B cell (primary cell): Measurements from ENCODE around the gene RGPD6. TPM values are rescaled to one million over a fixed set of nuclear protein-coding genes. Genes with fewer than 3 reads are reported as not detected.
A peak's percentile ranks its signal among the peaks of the same experiment; 100 is the strongest.
"Not testable (repeated sequence)": the region's sequence is repeated elsewhere in the genome, so short reads cannot be mapped to it uniquely, and the experiment has no call there.

ENCODE experiments used
- ATAC-seq: fragments of 200-7000 bp; cut with Tn5 transposase; one replicate; pipeline ENCODE4 v1.10.0; 2021; ENCODE audit warnings: low read depth, mild to moderate bottlenecking, moderate number of reproducible peaks, moderate library complexity
- CTCF ChIA-PET: fragments of 350-600 bp; sonication (Branson Sonifier 250); formaldehyde crosslinking; loops from one replicate; lab custom pipeline; 2021; ENCODE audit warnings: antibody characterized with exemption, inconsistent platforms; lab: Charles Lee
- POLR2A ChIA-PET: fragments of 350-600 bp; sonication (Branson Sonifier 250); formaldehyde crosslinking; loops from one replicate; lab custom pipeline; 2021; ENCODE audit warnings: antibody characterized with exemption; lab: Charles Lee
- DNase-seq: peaks from one replicate; pipeline ENCODE4 v3.0.0; 2013
- H2AFZ ChIP-seq: 2 replicates; pipeline ENCODE4 v1.6.1; 2012; ENCODE audit warnings: mild to moderate bottlenecking, low read depth, low read length; ENCODE audit not compliant: insufficient read depth, poor library complexity, severe bottlenecking
- H3K27ac ChIP-seq, 2 donors: 1 replicate in 1 of 2; 2 replicates in 1 of 2; pipeline ENCODE4 v1.5.1; 2012 to 2013; ENCODE audit warnings: low read length in 2 of 2, mild to moderate bottlenecking in 2 of 2, moderate library complexity in 1 of 2
- H3K27me3 ChIP-seq, 4 experiments: fragments of 200-600 bp in 1 of 4; sonication (generic) in 1 of 4; replicated peaks in 1 of 4; 1 replicate in 2 of 4; 2 replicates in 2 of 4; pipeline versions ENCODE4 v1.6.1 to v1.7.0; 2013 to 2016; ENCODE audit warnings: low read length in 3 of 4, mild to moderate bottlenecking in 2 of 4, mixed read lengths in 1 of 4, moderate library complexity in 1 of 4; ENCODE audit not compliant: insufficient read depth in 4 of 4, control insufficient read depth in 3 of 4; ENCODE audit errors: control extremely low read depth in 1 of 4
- H3K36me3 ChIP-seq, 2 experiments: replicated peaks in 1 of 2; 1 replicate in 1 of 2; 2 replicates in 1 of 2; pipeline versions ENCODE4 v1.6.1 to v1.7.1; 2013; ENCODE audit warnings: low read length in 1 of 2; ENCODE audit not compliant: insufficient read depth in 2 of 2, control insufficient read depth in 1 of 2; ENCODE audit errors: control extremely low read depth in 1 of 2, extremely low read depth in 1 of 2
- H3K4me1 ChIP-seq, 2 donors: fragments of 200-600 bp in 1 of 2; sonication (generic) in 1 of 2; 1 replicate in 1 of 2; 2 replicates in 1 of 2; pipeline versions ENCODE4 v1.5.1 to v1.6.1; 2013 to 2017; ENCODE audit warnings: low read length in 2 of 2; ENCODE audit not compliant: control insufficient read depth in 2 of 2, insufficient read depth in 2 of 2
- H3K4me2 ChIP-seq: replicated peaks from 2 replicates; pipeline ENCODE3; 2012; ENCODE audit warnings: mild to moderate bottlenecking, low read depth, low read length; ENCODE audit not compliant: poor library complexity, severe bottlenecking
- H3K4me3 ChIP-seq, 5 experiments: fragments of 200-600 bp in 1 of 5; sonication (generic) in 1 of 5; 1 replicate in 3 of 5; 2 replicates in 2 of 5; pipeline versions ENCODE4 v1.5.1 to v1.7.0; 2011 to 2016; ENCODE audit warnings: low read length in 4 of 5, mild to moderate bottlenecking in 4 of 5, low read depth in 2 of 5, control low read depth in 1 of 5, moderate library complexity in 1 of 5; ENCODE audit not compliant: insufficient read depth in 1 of 5; ENCODE audit errors: control extremely low read depth in 1 of 5, extremely low read depth in 1 of 5
- H3K79me2 ChIP-seq: fragments of 200-600 bp; sonication (generic); one replicate; pipeline ENCODE4 v1.6.0; 2016; ENCODE audit warnings: low read length; ENCODE audit not compliant: control insufficient read depth, insufficient read depth
- H3K9ac ChIP-seq: fragments of 200-600 bp; sonication (generic); 2 replicates; pipeline ENCODE4 v1.6.1; 2017; ENCODE audit warnings: mild to moderate bottlenecking, low read length, moderate library complexity
- H3K9me3 ChIP-seq, 3 donors: one replicate each; pipeline versions ENCODE4 v1.6.1 to v1.7.1; 2013; ENCODE audit warnings: low read length in 2 of 3; ENCODE audit not compliant: control insufficient read depth in 2 of 3, insufficient read depth in 1 of 3; ENCODE audit errors: control extremely low read depth in 1 of 3
- H4K20me1 ChIP-seq: 2 replicates; pipeline ENCODE4 v1.6.0; 2012; ENCODE audit warnings: mild to moderate bottlenecking, low read length; ENCODE audit not compliant: insufficient read depth, control insufficient read depth, poor library complexity, severe bottlenecking
- H3K27ac Mint-ChIP-seq: one replicate; pipeline ENCODE4 v1.8.0; 2021; ENCODE audit warnings: mixed read lengths
- H3K27me3 Mint-ChIP-seq: one replicate; pipeline ENCODE4 v1.8.0; 2021; ENCODE audit warnings: mixed read lengths
- H3K4me1 Mint-ChIP-seq: one replicate; pipeline ENCODE4 v1.8.0; 2021; ENCODE audit warnings: mixed read lengths
- H3K4me3 Mint-ChIP-seq: one replicate; pipeline ENCODE4 v1.8.0; 2021; ENCODE audit warnings: mixed read lengths
- H3K9me3 Mint-ChIP-seq: one replicate; pipeline ENCODE4 v1.8.0; 2022; ENCODE audit warnings: mixed read lengths; ENCODE audit not compliant: insufficient read depth
- whole genome bisulfite sequencing: methylation state at CpG from one replicate; pipeline ENCODE4 v1.1.5; 2013; ENCODE audit warnings: missing lambda C conversion rate; ENCODE audit not compliant: insufficient coverage; 5-methylcytosine and 5-hydroxymethylcytosine counted together
- intact Hi-C: fragments of 100-400 bp; cut with micrococcal nuclease; formaldehyde crosslinking; loops from one replicate; pipeline ENCODE4 v1.10.0; 2022
- polyA plus RNA-seq: library from polyadenylated mRNA; depleted of rRNA; stranded (reverse); fragments of >200 nt; gene quantifications from 2 replicates; pipeline ENCODE4 v1.2.3, GENCODE V29; 2012
- total RNA-seq, 2 donors: library from RNA; stranded (reverse); fragments of 120-200 nt in 1 of 2; gene quantifications; 1 replicate in 1 of 2; 2 replicates in 1 of 2; pipeline versions ENCODE4 v1.2.3 to v1.2.4, GENCODE V29; 2013 to 2022

RGPD6 gene
- total and polyA plus RNA-seq, 2 donors (not counting 1 experiment from before 2014, with no cell fraction given), result 5.1 to 79.5 TPM

GRCh38 chr2:110610613-110611250 lies 33.7 kb upstream of the RGPD6 start:
- H3K27ac Mint-ChIP-seq, H3K4me2 ChIP-seq, H3K79me2 ChIP-seq, CTCF ChIA-PET, H3K4me1 ChIP-seq, H3K4me3 ChIP-seq, H3K36me3 ChIP-seq, H3K27me3 ChIP-seq, POLR2A ChIA-PET, H3K9me3 ChIP-seq, H3K27me3 Mint-ChIP-seq, H2AFZ ChIP-seq, H3K27ac ChIP-seq, H3K4me3 Mint-ChIP-seq, H3K9ac ChIP-seq, H3K4me1 Mint-ChIP-seq, intact Hi-C loops, H3K9me3 Mint-ChIP-seq, H4K20me1 ChIP-seq: not testable (repeated sequence)
- ATAC-seq (peak; percentile 67), DNase-seq (peak; percentile 12)
- no CpG with 5 or more reads among the region's 94 CpGs for WGBS

GRCh38 chr2:110609843-110610612 lies 33.0 kb upstream of the RGPD6 start:
- H3K27me3 ChIP-seq, H3K4me3 Mint-ChIP-seq, H3K9me3 ChIP-seq, H3K9me3 Mint-ChIP-seq, DNase-seq, H3K36me3 ChIP-seq, H2AFZ ChIP-seq, H3K4me1 ChIP-seq, intact Hi-C loops, CTCF ChIA-PET, H3K27me3 Mint-ChIP-seq, H3K9ac ChIP-seq, H3K4me3 ChIP-seq, H3K27ac ChIP-seq, H3K4me1 Mint-ChIP-seq, H3K27ac Mint-ChIP-seq, H4K20me1 ChIP-seq, POLR2A ChIA-PET, H3K79me2 ChIP-seq, H3K4me2 ChIP-seq: not testable (repeated sequence)
- peak; percentile 55 for ATAC-seq
- no CpG with 5 or more reads among the region's 45 CpGs for WGBS

GRCh38 chr2:110608788-110609502 lies 31.9 kb upstream of the RGPD6 start:
- H3K4me1 ChIP-seq, H3K9me3 ChIP-seq, DNase-seq, H3K36me3 ChIP-seq, H3K27me3 Mint-ChIP-seq, CTCF ChIA-PET, H3K27me3 ChIP-seq, H4K20me1 ChIP-seq, H3K4me1 Mint-ChIP-seq, H3K4me3 Mint-ChIP-seq, intact Hi-C loops, H3K9ac ChIP-seq, H3K79me2 ChIP-seq, H2AFZ ChIP-seq, H3K9me3 Mint-ChIP-seq, H3K27ac Mint-ChIP-seq, POLR2A ChIA-PET, ATAC-seq, H3K27ac ChIP-seq, H3K4me3 ChIP-seq, H3K4me2 ChIP-seq: not testable (repeated sequence)
- WGBS, result no CpG with 5 or more reads among the region's 8 CpGs
